ENCODE data around the gene HS1BP3.

HS1BP3 gene

DNA sequence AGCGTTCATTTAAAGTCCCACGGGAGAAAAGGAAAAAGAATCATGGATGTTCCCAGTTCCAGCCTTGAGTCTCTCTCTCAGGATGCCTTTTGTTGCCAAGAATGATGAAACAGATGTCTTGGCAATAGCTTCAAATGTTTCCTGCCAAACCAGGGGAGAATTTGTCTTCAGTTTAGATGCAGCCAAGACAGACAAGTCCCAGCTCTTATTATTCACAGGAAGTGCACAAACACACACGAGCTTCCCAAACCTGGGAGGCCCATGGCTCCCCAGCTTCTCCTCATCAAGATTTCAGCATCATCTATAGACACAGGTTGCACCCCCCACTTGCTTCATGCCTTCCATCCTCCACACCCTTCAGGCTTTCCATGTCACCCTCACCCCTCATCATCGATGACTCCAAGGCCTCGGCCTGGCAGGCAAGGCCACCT is 45.9 kb downstream of the HS1BP3 start:
- no peak for TF ChIP-seq TAF1 (IDR thresholded peaks at IDR 0.05; ENCODE audit: low read depth)
- TF ChIP-seq FOXM1 (IDR thresholded peaks at IDR 0.05; ENCODE audit: borderline replicate concordance, low read depth), result no peak
- TF ChIP-seq ZBTB7A (IDR thresholded peaks at IDR 0.05; ENCODE audit: low read depth), result no peak
- TF ChIP-seq, protein P1, sequence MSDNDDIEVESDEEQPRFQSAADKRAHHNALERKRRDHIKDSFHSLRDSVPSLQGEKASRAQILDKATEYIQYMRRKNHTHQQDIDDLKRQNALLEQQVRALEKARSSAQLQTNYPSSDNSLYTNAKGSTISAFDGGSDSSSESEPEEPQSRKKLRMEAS (IDR thresholded peaks at IDR 0.05), result no peak
- TF ChIP-seq CREB1 (IDR thresholded peaks at IDR 0.05; ENCODE audit: low read depth), result no peak
- TF ChIP-seq YY1 (IDR thresholded peaks at IDR 0.05; ENCODE audit: low read depth), result no peak
- TF ChIP-seq EP300 (IDR thresholded peaks at IDR 0.05; ENCODE audit: borderline replicate concordance), result no peak
- TF ChIP-seq, protein P2, sequence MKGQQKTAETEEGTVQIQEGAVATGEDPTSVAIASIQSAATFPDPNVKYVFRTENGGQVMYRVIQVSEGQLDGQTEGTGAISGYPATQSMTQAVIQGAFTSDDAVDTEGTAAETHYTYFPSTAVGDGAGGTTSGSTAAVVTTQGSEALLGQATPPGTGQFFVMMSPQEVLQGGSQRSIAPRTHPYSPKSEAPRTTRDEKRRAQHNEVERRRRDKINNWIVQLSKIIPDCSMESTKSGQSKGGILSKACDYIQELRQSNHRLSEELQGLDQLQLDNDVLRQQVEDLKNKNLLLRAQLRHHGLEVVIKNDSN (IDR thresholded peaks at IDR 0.05), result no peak

- no peak for TF ChIP-seq TAF1 (IDR thresholded peaks at IDR 0.05; ENCODE audit: low read depth)
- TF ChIP-seq, protein P1 (IDR thresholded peaks at IDR 0.05), result no peak
- TF ChIP-seq, protein P2 (IDR thresholded peaks at IDR 0.05), result no peak
- no peak for TF ChIP-seq FOXM1 (IDR thresholded peaks at IDR 0.05; ENCODE audit: borderline replicate concordance, low read depth)
- no peak for TF ChIP-seq REST (IDR thresholded peaks at IDR 0.05; ENCODE audit: low read depth)
- no peak for TF ChIP-seq NFIC (IDR thresholded peaks at IDR 0.05)
- no peak for TF ChIP-seq TCF12 (IDR thresholded peaks at IDR 0.05; ENCODE audit: low read depth)
- no peak for TF ChIP-seq EP300 (IDR thresholded peaks at IDR 0.05; ENCODE audit: borderline replicate concordance)
- TF ChIP-seq CREB1 (IDR thresholded peaks at IDR 0.05; ENCODE audit: low read depth), result no peak
- TF ChIP-seq TEAD4 (IDR thresholded peaks at IDR 0.05), result no peak
- no peak for TF ChIP-seq CEBPB (IDR thresholded peaks at IDR 0.05)
- TF ChIP-seq EGR1 (IDR thresholded peaks at IDR 0.05), result no peak
- no peak for TF ChIP-seq YY1 (IDR thresholded peaks at IDR 0.05; ENCODE audit: low read depth)
- TF ChIP-seq ZBTB7A (IDR thresholded peaks at IDR 0.05; ENCODE audit: low read depth), result no peak
- no peak for TF ChIP-seq RAD21 (IDR thresholded peaks at IDR 0.05; ENCODE audit: low read depth)
Observed at GRCh38 chr2:20604401-20604911, 46.4 kb downstream of the HS1BP3 start.

DNA sequence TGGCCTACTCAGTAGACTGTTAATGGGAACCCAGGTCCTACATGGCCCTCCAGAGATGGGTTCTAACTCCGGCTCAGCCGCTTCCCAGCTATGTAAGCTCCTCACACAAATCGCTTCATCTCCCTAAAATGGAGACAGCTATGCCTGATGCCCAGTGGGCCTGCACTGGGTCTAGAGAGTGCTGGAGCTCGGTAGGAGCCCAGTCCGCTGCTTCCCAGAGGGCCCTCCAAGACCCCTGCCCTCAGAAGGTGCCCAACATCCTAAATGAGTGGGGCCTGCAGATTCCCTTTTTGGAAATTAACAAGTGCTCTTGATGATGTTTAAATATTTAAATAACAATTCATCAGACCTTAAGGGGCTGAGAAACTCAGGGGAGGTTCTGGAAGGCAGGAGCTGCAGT is 47.1 kb downstream of the HS1BP3 start:
- TF ChIP-seq YY1 (IDR thresholded peaks at IDR 0.05; ENCODE audit: low read depth) (no peak), TCF12 (IDR thresholded peaks at IDR 0.05; ENCODE audit: low read depth) (no peak), NFIC (IDR thresholded peaks at IDR 0.05) (no peak), RAD21 (IDR thresholded peaks at IDR 0.05; ENCODE audit: low read depth) (no peak), TAF1 (IDR thresholded peaks at IDR 0.05; ENCODE audit: low read depth) (no peak), ZBTB7A (IDR thresholded peaks at IDR 0.05; ENCODE audit: low read depth) (no peak), FOXM1 (IDR thresholded peaks at IDR 0.05; ENCODE audit: borderline replicate concordance, low read depth) (no peak), EP300 (IDR thresholded peaks at IDR 0.05; ENCODE audit: borderline replicate concordance) (no peak), REST (IDR thresholded peaks at IDR 0.05; ENCODE audit: low read depth) (no peak), EGR1 (IDR thresholded peaks at IDR 0.05) (no peak)
- TF ChIP-seq, protein P1 (IDR thresholded peaks at IDR 0.05), result no peak

- TF ChIP-seq ZBTB7A (IDR thresholded peaks at IDR 0.05; ENCODE audit: low read depth) (no peak), CREB1 (IDR thresholded peaks at IDR 0.05; ENCODE audit: low read depth) (no peak), EGR1 (IDR thresholded peaks at IDR 0.05) (no peak), TAF1 (IDR thresholded peaks at IDR 0.05; ENCODE audit: low read depth) (no peak), NFIC (IDR thresholded peaks at IDR 0.05) (no peak), EP300 (IDR thresholded peaks at IDR 0.05; ENCODE audit: borderline replicate concordance) (no peak), FOXM1 (IDR thresholded peaks at IDR 0.05; ENCODE audit: borderline replicate concordance, low read depth) (no peak), YY1 (IDR thresholded peaks at IDR 0.05; ENCODE audit: low read depth) (no peak), TEAD4 (IDR thresholded peaks at IDR 0.05) (no peak), TCF12 (IDR thresholded peaks at IDR 0.05; ENCODE audit: low read depth) (no peak), RAD21 (IDR thresholded peaks at IDR 0.05; ENCODE audit: low read depth) (no peak), REST (IDR thresholded peaks at IDR 0.05; ENCODE audit: low read depth) (no peak), CEBPB (IDR thresholded peaks at IDR 0.05) (no peak)
- TF ChIP-seq, protein P1 (IDR thresholded peaks at IDR 0.05), result no peak
- TF ChIP-seq, protein P2 (IDR thresholded peaks at IDR 0.05), result no peak
Observed at GRCh38 chr2:20602803-20603202, 48.1 kb downstream of the HS1BP3 start.
